GM08714 (cell line): ENCODE data around the gene ROPN1L.

Experiments
- H3K4me3 ChIP-seq: fragments of 200-500 bp; sonication (Bioruptor generic); 2 replicates; pipeline ENCODE4 v1.5.1; 2014; ENCODE audit warnings: mild to moderate bottlenecking, low read length, inconsistent platforms
- ZNF274 ChIP-seq: IDR thresholded peaks from 2 replicates; pipeline ENCODE4 v1.6.1; 2012; ENCODE audit warnings: mild to moderate bottlenecking, low read depth, low read length

ROPN1L gene

GRCh38 chr5:10418654-10419345 lies 22.9 kb upstream of the ROPN1L start:
- no peak overlapping the region for H3K4me3 ChIP-seq
- no peak for TF ChIP-seq ZNF274

- H3K4me3 ChIP-seq = no peak overlapping the region
- TF ChIP-seq ZNF274 = no peak
Measured at GRCh38 chr5:10420468-10420867, 21.2 kb upstream of the ROPN1L start.

GRCh38 chr5:10420932-10421331 lies 20.7 kb upstream of the ROPN1L start:
- no peak overlapping the region for H3K4me3 ChIP-seq
- TF ChIP-seq ZNF274 = no peak

GRCh38 chr5:10421896-10422691 lies 19.6 kb upstream of the ROPN1L start:
- TF ChIP-seq ZNF274 = no peak
- H3K4me3 ChIP-seq = peak overlapping the region; percentile 6; the same call in 1 of the 2 replicates

GRCh38 chr5:10423022-10423421 lies 18.7 kb upstream of the ROPN1L start:
- TF ChIP-seq ZNF274 = no peak
- no peak overlapping the region for H3K4me3 ChIP-seq

GRCh38 chr5:10424124-10424731 lies 17.5 kb upstream of the ROPN1L start:
- no peak overlapping the region for H3K4me3 ChIP-seq
- TF ChIP-seq ZNF274 = no peak

- TF ChIP-seq ZNF274 = no peak
- H3K4me3 ChIP-seq = no peak overlapping the region
Measured at GRCh38 chr5:10427201-10427600, 14.5 kb upstream of the ROPN1L start.

- TF ChIP-seq ZNF274 = no peak
- H3K4me3 ChIP-seq = no peak overlapping the region
Measured at GRCh38 chr5:10427978-10428377, 13.7 kb upstream of the ROPN1L start.

- TF ChIP-seq ZNF274 = no peak
Measured at GRCh38 chr5:10431415-10431814, 10.3 kb upstream of the ROPN1L start.

GRCh38 chr5:10432059-10433008 lies 9.3 kb upstream of the ROPN1L start:
- no peak for TF ChIP-seq ZNF274
- H3K4me3 ChIP-seq = no peak overlapping the region

More at GRCh38 chr5:10431415-10431814, 10.3 kb upstream of the ROPN1L start:
- no peak overlapping the region for H3K4me3 ChIP-seq

- H3K4me3 ChIP-seq = no peak overlapping the region
- TF ChIP-seq ZNF274 = no peak
Measured at GRCh38 chr5:10434392-10434791, 7.3 kb upstream of the ROPN1L start.

GRCh38 chr5:10438301-10438700 lies 3.4 kb upstream of the ROPN1L start:
- no peak for TF ChIP-seq ZNF274
- H3K4me3 ChIP-seq = no peak overlapping the region

GRCh38 chr5:10439692-10440091 lies 2.0 kb upstream of the ROPN1L start:
- TF ChIP-seq ZNF274 = no peak
- H3K4me3 ChIP-seq = no peak overlapping the region

GRCh38 chr5:10440367-10440990 lies 1.2 kb upstream of the ROPN1L start:
- H3K4me3 ChIP-seq = no peak overlapping the region
- TF ChIP-seq ZNF274 = no peak
